K562 treated with DMSO at 1 percent for 12 hours (cell line): ENCODE results near the gene GIMAP8. TPM values are rescaled to one million over a fixed set of nuclear protein-coding genes. Genes with fewer than 3 reads are reported as not detected.

Experiments
- total RNA-seq: library from RNA; unstranded; fragments of 300-600 nt; gene quantifications from 2 replicates; pipeline ENCODE4 v1.2.3, GENCODE V29; 2022; ENCODE audit not compliant: insufficient read depth

The GIMAP8 gene
- total RNA-seq = 0.14 TPM in 1 of 2 replicates, not detected in the other

GRCh38 chr7:150450491-150451001 lies at the start of gene GIMAP8:
GIMAP8 (plus strand) TSS chr7:150450630; CDS start chr7:150466699, 16,069 bp downstream.

GRCh38 chr7:150514748-150515222 lies 64.4 kb downstream of the GIMAP8 start, which contains the start of gene GIMAP7:
GIMAP7 (plus strand) TSS chr7:150514872; CDS start chr7:150519975, 5,103 bp downstream.

Other genes starting within 250 kb of the GIMAP8 start
- 71.2 and 100 TPM in 2 replicates for gene LRRC61, start 127.3 kb upstream of the GIMAP8 start, total RNA-seq
- 5.1 and 13.9 TPM in 2 replicates for gene ACTR3C, start 127.1 kb upstream of the GIMAP8 start, total RNA-seq
- 0.96 TPM in 1 of 2 replicates, not detected in the other for gene RARRES2, start 109.0 kb upstream of the GIMAP8 start, total RNA-seq
- gene REPIN1, start 81.8 kb upstream of the GIMAP8 start, total RNA-seq = 225 and 307 TPM in 2 replicates
- gene ZNF775, start 71.3 kb upstream of the GIMAP8 start, total RNA-seq = 25.0 and 25.5 TPM in 2 replicates
- gene GIMAP7, start 64.2 kb downstream of the GIMAP8 start, total RNA-seq = not detected in 2 replicates
- not detected in 2 replicates for gene GIMAP4, start 116.8 kb downstream of the GIMAP8 start, total RNA-seq
- gene GIMAP6, start 181.8 kb downstream of the GIMAP8 start, total RNA-seq = 0.30 and 0.47 TPM in 2 replicates
- 7.6 and 9.9 TPM in 2 replicates for gene GIMAP2, start 235.1 kb downstream of the GIMAP8 start, total RNA-seq